HepG2 (cell line): ENCODE data around the gene UNC5C. TPM values are rescaled to one million over a fixed set of nuclear protein-coding genes. Genes with fewer than 3 reads are reported as not detected.

Experiments used
- ATAC-seq: fragments of 200-7000 bp; cut with Tn5 transposase; 3 replicates; pipeline ENCODE4 v1.9.1; 2020; ENCODE audit warnings: mild to moderate bottlenecking, moderate library complexity
- BruUV-seq: library from RNA; stranded (reverse); fragments of 400-500 nt; replicated peaks from 2 replicates; lab custom pipeline; 2021; lab: Mats Ljungman, UMichigan
- CTCF ChIA-PET: fragments of 300-600 bp; formaldehyde crosslinking; extraction: SDS; loops from one replicate; lab custom pipeline; 2021; ENCODE audit warnings: low total read pairs, inconsistent platforms, low intra/inter-chr PET ratio; lab: Yijun Ruan, JAX
- POLR2A ChIA-PET: fragments of 350-600 bp; sonication (Branson Sonifier 250); formaldehyde crosslinking; loops from one replicate; lab custom pipeline; 2020; ENCODE audit warnings: antibody characterized with exemption, inconsistent platforms; lab: Yijun Ruan, JAX
- DNase-seq: peaks from one replicate; pipeline ENCODE4 v3.0.0-alpha.2; 2015; ENCODE audit warnings: low spot score
- FAIRE-seq: peaks from 3 replicates; lab custom pipeline; 2011; peaks lifted over from hg19 to GRCh38; lab: Jason Lieb, UNC
- H2AFZ ChIP-seq: one replicate; pipeline ENCODE4 v1.6.1; 2011; ENCODE audit warnings: low read length, inconsistent platforms
- H3K27ac ChIP-seq: fragments of 300-600 bp; 3 replicates; pipeline ENCODE4 v1.8.0; 2011; ENCODE audit warnings: mixed run types, mild to moderate bottlenecking, mixed read lengths, low read length, inconsistent platforms; ENCODE audit not compliant: insufficient read depth; ENCODE audit errors: extremely low read length
- H3K27me3 ChIP-seq, 2 experiments: fragments of 200-600 bp in 1 of 2; 2 replicates in 1 of 2; 3 replicates in 1 of 2; pipeline versions ENCODE4 v1.6.0 to v1.8.0; 2011; ENCODE audit warnings: low read length in 2 of 2, mild to moderate bottlenecking in 2 of 2, moderate library complexity in 2 of 2, inconsistent platforms in 1 of 2; ENCODE audit not compliant: insufficient read depth in 2 of 2, control insufficient read depth in 1 of 2
- H3K36me3 ChIP-seq, 2 experiments: fragments of 200-600 bp in 1 of 2; replicated peaks in 1 of 2; 2 replicates in 1 of 2; 3 replicates in 1 of 2; pipeline versions ENCODE4 v1.5.1 to v1.8.0; 2011; ENCODE audit warnings: low read length in 2 of 2, inconsistent platforms in 1 of 2; ENCODE audit not compliant: insufficient read depth in 2 of 2, control insufficient read depth in 1 of 2
- H3K4me1 ChIP-seq: 2 replicates; pipeline ENCODE4 v1.5.1; 2012; ENCODE audit warnings: low read length, inconsistent platforms; ENCODE audit not compliant: insufficient read depth
- H3K4me2 ChIP-seq: 2 replicates; pipeline ENCODE4 v1.6.0; 2011; ENCODE audit warnings: low read depth, low read length, inconsistent platforms
- H3K4me3 ChIP-seq, 3 experiments: fragments of 200-600 bp in 1 of 3; sonication (generic), shearing (Covaris generic) in 1 of 3; replicated peaks in 1 of 3; 2 replicates each; pipeline ENCODE4 v1.5.1; 2011 to 2016; ENCODE audit warnings: low read length in 3 of 3, inconsistent platforms in 2 of 3, low read depth in 2 of 3, mild to moderate bottlenecking in 2 of 3, control low read depth in 1 of 3, mixed read lengths in 1 of 3; ENCODE audit not compliant: insufficient read depth in 1 of 3
- H3K79me2 ChIP-seq: one replicate; pipeline ENCODE4 v1.6.1; 2011; ENCODE audit warnings: low read length, inconsistent platforms; ENCODE audit not compliant: insufficient read depth
- H3K9ac ChIP-seq: 2 replicates; pipeline ENCODE4 v1.6.0; 2011; ENCODE audit warnings: mild to moderate bottlenecking, low read depth, low read length, inconsistent platforms; ENCODE audit not compliant: insufficient read depth
- H3K9me3 ChIP-seq: 2 replicates; pipeline ENCODE4 v1.5.1; 2012; ENCODE audit warnings: mild to moderate bottlenecking, low read length
- H4K20me1 ChIP-seq: 2 replicates; pipeline ENCODE4 v1.6.0; 2011; ENCODE audit warnings: inconsistent platforms, mild to moderate bottlenecking, low read length, moderate library complexity; ENCODE audit not compliant: insufficient read depth
- ADNP ChIP-seq: sonication (generic); formaldehyde crosslinking; IDR thresholded peaks from 2 replicates; pipeline ENCODE4 v1.4.0; 2020; ENCODE audit warnings: missing genetic modification reagents
- DMAP1 ChIP-seq: IDR thresholded peaks from 2 replicates; pipeline ENCODE4 v1.6.1; 2016
- FOXM1 ChIP-seq: sonication (generic); formaldehyde crosslinking; IDR thresholded peaks from 2 replicates; pipeline ENCODE4 v1.5.0; 2020; ENCODE audit warnings: missing genetic modification reagents
- GPN1 ChIP-seq: sonication (generic); formaldehyde crosslinking; IDR thresholded peaks from 2 replicates; pipeline ENCODE4 v1.5.1; 2020; ENCODE audit warnings: missing genetic modification reagents, borderline replicate concordance
- HNF4G ChIP-seq, 2 experiments: sonication (generic) in 1 of 2; formaldehyde crosslinking in 1 of 2; IDR thresholded peaks; 2 replicates each; pipeline versions ENCODE4 v1.4.0 to v1.6.1; 2011 to 2020; ENCODE audit warnings: borderline replicate concordance in 2 of 2, low read depth in 2 of 2, mild to moderate bottlenecking in 2 of 2, low read length in 1 of 2, missing genetic modification reagents in 1 of 2, moderate library complexity in 1 of 2
- HOXA3 ChIP-seq: sonication (generic); formaldehyde crosslinking; IDR thresholded peaks from 2 replicates; pipeline ENCODE4 v1.5.0; 2020; ENCODE audit warnings: missing genetic modification reagents
- MIER3 ChIP-seq: IDR thresholded peaks from 2 replicates; pipeline ENCODE4 v1.6.1; 2016; ENCODE audit warnings: missing compliant biosample characterization, borderline replicate concordance
- REL ChIP-seq: sonication (generic); formaldehyde crosslinking; conservative IDR thresholded peaks from 2 replicates; pipeline ENCODE4 v1.8.0; 2022; ENCODE audit warnings: mild to moderate bottlenecking, missing genetic modification reagents, moderate library complexity
- RORA ChIP-seq: sonication (generic); formaldehyde crosslinking; IDR thresholded peaks from 2 replicates; pipeline ENCODE4 v1.5.0; 2020; ENCODE audit warnings: mild to moderate bottlenecking, missing genetic modification reagents, moderate library complexity
- SNRNP70 ChIP-seq: fragments of 200-400 bp; formaldehyde crosslinking; IDR thresholded peaks from 2 replicates; pipeline ENCODE4 v1.6.1; 2017; ENCODE audit warnings: mild to moderate bottlenecking, low read depth, low read length, moderate library complexity
- TARDBP ChIP-seq: sonication (generic); formaldehyde crosslinking; IDR thresholded peaks from 2 replicates; pipeline ENCODE4 v1.8.0; 2022; ENCODE audit warnings: mild to moderate bottlenecking, missing genetic modification reagents
- ZFP62 ChIP-seq: sonication (generic); formaldehyde crosslinking; IDR thresholded peaks from 2 replicates; pipeline ENCODE4 v1.4.0; 2020; ENCODE audit warnings: missing genetic modification reagents
- ZFYVE20 ChIP-seq: sonication (generic); formaldehyde crosslinking; IDR thresholded peaks from 2 replicates; pipeline ENCODE4 v1.8.0; 2023; ENCODE audit warnings: low read depth, mild to moderate bottlenecking, moderate library complexity, missing genetic modification reagents, borderline replicate concordance
- ZNF225 ChIP-seq: sonication (generic); formaldehyde crosslinking; IDR thresholded peaks from 2 replicates; pipeline ENCODE4 v1.4.0; 2020; ENCODE audit warnings: mild to moderate bottlenecking, missing genetic modification reagents
- ZNF335 ChIP-seq: sonication (generic); formaldehyde crosslinking; IDR thresholded peaks from 2 replicates; pipeline ENCODE4 v1.4.0; 2020; ENCODE audit warnings: missing genetic modification reagents
- ZNF496 ChIP-seq: sonication (generic); formaldehyde crosslinking; IDR thresholded peaks from 2 replicates; pipeline ENCODE4 v1.8.1; 2023; ENCODE audit warnings: mild to moderate bottlenecking, moderate library complexity, missing genetic modification reagents; ENCODE audit not compliant: insufficient replicate concordance
- WGBS: methylation state at CpG from one replicate; pipeline ENCODE4 v1.1.6; 2017; ENCODE audit warnings: low lambda C conversion rate; 5-methylcytosine and 5-hydroxymethylcytosine counted together
- in situ Hi-C: cut with HindIII; loops from 2 replicates; pipeline ENCODE4 v1.10.0; 2017; ENCODE audit warnings: low pct_unique_long_range_greater_than_20kb; ENCODE audit not compliant: extremely low pct_ligation_motif_present
- intact Hi-C: fragments of 100-400 bp; cut with micrococcal nuclease; formaldehyde crosslinking; loops from one replicate; pipeline ENCODE4 v1.10.0; 2022; ENCODE audit not compliant: unreplicated experiment
- polyA plus RNA-seq, 8 experiments: library from polyadenylated mRNA; depleted of rRNA in 3 of 8; stranded (reverse) in 7 of 8; unstranded in 1 of 8; fragments of >200 nt; fragmentation: Illumina TruSeq in 4 of 8; extraction: Trizol in 4 of 8; gene quantifications; 2 replicates each; pipeline versions ENCODE4 v1.2.1 to v1.2.3, GENCODE V29; 2011 to 2016; ENCODE audit warnings: low read depth in 4 of 8, missing spikeins in 1 of 8, mixed read lengths in 1 of 8; ENCODE audit not compliant: insufficient read depth in 1 of 8
- total RNA-seq, 5 experiments: library from RNA; depleted of rRNA; stranded (reverse); fragments of >200 nt; fragmentation: Illumina TruSeq; extraction: Trizol; gene quantifications; 2 replicates each; pipeline ENCODE4 v1.2.3, GENCODE V29; 2016; ENCODE audit warnings: low read depth in 1 of 5
- TF ChIP-seq, protein P1 (sequence below): sonication (generic); formaldehyde crosslinking; IDR thresholded peaks from 2 replicates; pipeline ENCODE4 v1.4.0; 2020; ENCODE audit warnings: missing genetic modification reagents, mild to moderate bottlenecking, borderline replicate concordance
- TF ChIP-seq, protein P2 (sequence below): sonication (generic); formaldehyde crosslinking; conservative IDR thresholded peaks from 2 replicates; pipeline ENCODE4 v1.8.0; 2022; ENCODE audit warnings: low read depth, missing genetic modification reagents
- TF ChIP-seq, protein P3 (sequence below): sonication (generic); formaldehyde crosslinking; IDR thresholded peaks from 2 replicates; pipeline ENCODE4 v1.5.0; 2020; ENCODE audit warnings: mild to moderate bottlenecking, missing genetic modification reagents

UNC5C gene
- total and polyA plus RNA-seq, 2 of the 13 experiments (the other 11 are each of a cell fraction or from before 2014, with no cell fraction given): not detected

DNA sequence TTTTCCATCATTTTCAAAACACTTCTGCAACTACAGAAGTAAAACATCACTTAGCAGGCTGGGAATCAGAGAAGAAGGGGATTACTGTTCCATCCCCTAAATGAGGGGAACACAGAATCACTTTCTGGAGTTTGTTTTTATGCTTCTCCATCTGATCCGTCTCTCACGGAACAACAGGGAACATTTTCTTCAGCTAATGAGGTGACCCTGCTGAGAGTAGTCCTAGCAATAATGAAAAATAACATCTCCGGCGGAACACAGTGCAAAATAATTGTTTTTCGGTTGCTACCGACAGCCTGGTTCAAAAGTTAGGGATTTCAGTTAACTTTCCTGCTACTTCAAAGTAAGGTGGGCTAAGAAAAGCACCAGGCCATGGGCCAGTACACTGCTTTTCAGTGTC, 322.9 kb downstream of the UNC5C start:
- WGBS: 87% methylated on average over 6 of the region's 6 CpGs
- ChIA-PET CTCF (no interaction called here), POLR2A (no interaction called here)
- no peaks in the 10 kb centered on the region for H3K79me2 ChIP-seq
- FAIRE-seq (no peak), DNase-seq (no peak)
- H3K4me2 ChIP-seq: no peak overlapping the region
- no peaks in the 10 kb centered on the region for H3K36me3 ChIP-seq
- no peak overlapping the region for H3K9ac ChIP-seq
- BruUV-seq: no TSS peak
- in situ Hi-C loops (no loop called here), intact Hi-C loops (no loop called here)
- H3K4me1 ChIP-seq: peaks cover 6% of the 10 kb centered on the region
- no peaks in the 10 kb centered on the region for H3K27me3 ChIP-seq
- H4K20me1 ChIP-seq: no peaks in the 10 kb centered on the region
- no peak overlapping the region for H2AFZ ChIP-seq
- no peak overlapping the region for H3K27ac ChIP-seq
- no peaks in the 10 kb centered on the region for H3K9me3 ChIP-seq
- no peak overlapping the region for H3K4me3 ChIP-seq
- TF ChIP-seq, protein P1, sequence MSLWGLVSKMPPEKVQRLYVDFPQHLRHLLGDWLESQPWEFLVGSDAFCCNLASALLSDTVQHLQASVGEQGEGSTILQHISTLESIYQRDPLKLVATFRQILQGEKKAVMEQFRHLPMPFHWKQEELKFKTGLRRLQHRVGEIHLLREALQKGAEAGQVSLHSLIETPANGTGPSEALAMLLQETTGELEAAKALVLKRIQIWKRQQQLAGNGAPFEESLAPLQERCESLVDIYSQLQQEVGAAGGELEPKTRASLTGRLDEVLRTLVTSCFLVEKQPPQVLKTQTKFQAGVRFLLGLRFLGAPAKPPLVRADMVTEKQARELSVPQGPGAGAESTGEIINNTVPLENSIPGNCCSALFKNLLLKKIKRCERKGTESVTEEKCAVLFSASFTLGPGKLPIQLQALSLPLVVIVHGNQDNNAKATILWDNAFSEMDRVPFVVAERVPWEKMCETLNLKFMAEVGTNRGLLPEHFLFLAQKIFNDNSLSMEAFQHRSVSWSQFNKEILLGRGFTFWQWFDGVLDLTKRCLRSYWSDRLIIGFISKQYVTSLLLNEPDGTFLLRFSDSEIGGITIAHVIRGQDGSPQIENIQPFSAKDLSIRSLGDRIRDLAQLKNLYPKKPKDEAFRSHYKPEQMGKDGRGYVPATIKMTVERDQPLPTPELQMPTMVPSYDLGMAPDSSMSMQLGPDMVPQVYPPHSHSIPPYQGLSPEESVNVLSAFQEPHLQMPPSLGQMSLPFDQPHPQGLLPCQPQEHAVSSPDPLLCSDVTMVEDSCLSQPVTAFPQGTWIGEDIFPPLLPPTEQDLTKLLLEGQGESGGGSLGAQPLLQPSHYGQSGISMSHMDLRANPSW: no peak
- TF ChIP-seq, protein P2, sequence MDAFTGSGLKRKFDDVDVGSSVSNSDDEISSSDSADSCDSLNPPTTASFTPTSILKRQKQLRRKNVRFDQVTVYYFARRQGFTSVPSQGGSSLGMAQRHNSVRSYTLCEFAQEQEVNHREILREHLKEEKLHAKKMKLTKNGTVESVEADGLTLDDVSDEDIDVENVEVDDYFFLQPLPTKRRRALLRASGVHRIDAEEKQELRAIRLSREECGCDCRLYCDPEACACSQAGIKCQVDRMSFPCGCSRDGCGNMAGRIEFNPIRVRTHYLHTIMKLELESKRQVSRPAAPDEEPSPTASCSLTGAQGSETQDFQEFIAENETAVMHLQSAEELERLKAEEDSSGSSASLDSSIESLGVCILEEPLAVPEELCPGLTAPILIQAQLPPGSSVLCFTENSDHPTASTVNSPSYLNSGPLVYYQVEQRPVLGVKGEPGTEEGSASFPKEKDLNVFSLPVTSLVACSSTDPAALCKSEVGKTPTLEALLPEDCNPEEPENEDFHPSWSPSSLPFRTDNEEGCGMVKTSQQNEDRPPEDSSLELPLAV (CRISPR knock-in tag): no peak
- TF ChIP-seq GPN1 (CRISPR knock-in tag) (no peak), ZFP62 (CRISPR knock-in tag) (no peak), ZNF335 (CRISPR knock-in tag) (no peak), ZNF225 (CRISPR knock-in tag) (no peak), REL (CRISPR knock-in tag) (no peak), RORA (no peak), ZFYVE20 (CRISPR knock-in tag) (no peak), SNRNP70 (no peak), TARDBP (CRISPR knock-in tag) (no peak), FOXM1 (CRISPR knock-in tag) (no peak), ZNF496 (CRISPR knock-in tag) (no peak), ADNP (no peak), MIER3 (no peak), HNF4G (IDR thresholded peaks at IDR 0.05; ENCODE audit: borderline replicate concordance, low read depth, low read length) (no peak), HNF4G (CRISPR knock-in tag; IDR thresholded peaks at IDR 0.05; ENCODE audit: borderline replicate concordance, low read depth) (no peak), DMAP1 (no peak), HOXA3 (CRISPR knock-in tag) (no peak)
- TF ChIP-seq, protein P3, sequence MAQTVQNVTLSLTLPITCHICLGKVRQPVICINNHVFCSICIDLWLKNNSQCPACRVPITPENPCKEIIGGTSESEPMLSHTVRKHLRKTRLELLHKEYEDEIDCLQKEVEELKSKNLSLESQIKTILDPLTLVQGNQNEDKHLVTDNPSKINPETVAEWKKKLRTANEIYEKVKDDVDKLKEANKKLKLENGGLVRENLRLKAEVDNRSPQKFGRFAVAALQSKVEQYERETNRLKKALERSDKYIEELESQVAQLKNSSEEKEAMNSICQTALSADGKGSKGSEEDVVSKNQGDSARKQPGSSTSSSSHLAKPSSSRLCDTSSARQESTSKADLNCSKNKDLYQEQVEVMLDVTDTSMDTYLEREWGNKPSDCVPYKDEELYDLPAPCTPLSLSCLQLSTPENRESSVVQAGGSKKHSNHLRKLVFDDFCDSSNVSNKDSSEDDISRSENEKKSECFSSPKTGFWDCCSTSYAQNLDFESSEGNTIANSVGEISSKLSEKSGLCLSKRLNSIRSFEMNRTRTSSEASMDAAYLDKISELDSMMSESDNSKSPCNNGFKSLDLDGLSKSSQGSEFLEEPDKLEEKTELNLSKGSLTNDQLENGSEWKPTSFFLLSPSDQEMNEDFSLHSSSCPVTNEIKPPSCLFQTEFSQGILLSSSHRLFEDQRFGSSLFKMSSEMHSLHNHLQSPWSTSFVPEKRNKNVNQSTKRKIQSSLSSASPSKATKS (CRISPR knock-in tag): no peak
- TF ChIP-seq, all 625 proteins: peak for 0
- no peak for ATAC-seq
